Fibroblast of the aortic adventitia (primary cell): ENCODE data around the gene FIG4. TPM values are rescaled to one million over a fixed set of nuclear protein-coding genes. Genes with fewer than 3 reads are reported as not detected.

Source experiments
- DNase-seq: peaks from one replicate; pipeline ENCODE4 v3.0.0-alpha.2; 2010; ENCODE audit warnings: low read depth
- H3K4me3 ChIP-seq: 2 replicates; pipeline ENCODE4 v1.5.1; 2011; ENCODE audit warnings: low read depth, mild to moderate bottlenecking, control low read depth, low read length, moderate library complexity
- CTCF ChIP-seq: IDR thresholded peaks from 2 replicates; pipeline ENCODE4 v1.5.1; 2011; ENCODE audit warnings: mild to moderate bottlenecking, low read length, control low read depth, inconsistent platforms; ENCODE audit not compliant: insufficient read depth
- total RNA-seq: library from RNA; depleted of rRNA; stranded (reverse); fragments of >200 nt; gene quantifications from 2 replicates; pipeline ENCODE4 v1.2.3, GENCODE V29; 2012; ENCODE audit warnings: low replicate concordance

Gene FIG4
- total RNA-seq, 1 donor: 28.0 TPM

- TF ChIP-seq CTCF: no peak
- no peak overlapping the region for H3K4me3 ChIP-seq
- no peak for DNase-seq
Measured at GRCh38 chr6:109834595-109835437, 143.7 kb downstream of the FIG4 start.

DNA sequence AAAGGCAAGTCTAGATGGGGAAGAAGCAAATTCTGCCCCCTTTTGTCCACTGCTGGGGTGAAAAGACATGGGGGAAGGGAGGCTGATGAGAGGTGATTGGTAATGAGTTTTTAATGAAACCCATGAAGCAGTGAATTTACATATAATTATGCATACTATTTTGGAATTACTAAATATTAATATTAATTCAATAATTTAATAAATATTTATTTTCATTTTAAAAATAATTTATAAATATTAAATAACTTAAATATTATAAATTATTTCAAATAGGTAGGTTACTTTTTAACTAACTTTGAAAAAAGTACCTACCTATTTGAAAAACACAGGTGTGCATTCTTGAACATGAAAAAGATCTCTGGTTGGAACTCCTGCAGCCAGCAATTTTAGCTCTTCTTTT is 148.9 kb downstream of the FIG4 start:
- DNase-seq: no peak
- H3K4me3 ChIP-seq: no peak overlapping the region
- no peak for TF ChIP-seq CTCF

DNA sequence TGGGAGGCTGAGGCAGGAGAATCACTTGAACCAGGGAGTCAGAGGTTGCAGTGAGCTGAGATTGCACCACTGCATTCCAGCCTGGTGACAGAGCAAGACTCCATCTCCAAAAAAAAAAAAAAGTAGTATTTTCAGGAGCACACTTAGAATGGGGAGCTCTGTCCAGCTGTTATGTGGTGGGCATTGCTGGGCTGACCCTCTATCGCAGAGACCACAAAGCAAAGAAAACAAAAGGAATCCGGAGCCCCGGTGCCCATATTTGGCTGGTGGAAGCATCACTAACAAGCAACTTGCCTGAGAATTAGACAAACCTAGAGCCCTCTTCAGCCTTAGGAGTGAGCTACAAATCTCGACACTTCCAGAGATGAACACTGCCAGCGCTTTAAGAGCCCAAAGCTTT is 149.7 kb downstream of the FIG4 start:
- no peak for TF ChIP-seq CTCF
- no peak for DNase-seq
- no peak overlapping the region for H3K4me3 ChIP-seq

DNA sequence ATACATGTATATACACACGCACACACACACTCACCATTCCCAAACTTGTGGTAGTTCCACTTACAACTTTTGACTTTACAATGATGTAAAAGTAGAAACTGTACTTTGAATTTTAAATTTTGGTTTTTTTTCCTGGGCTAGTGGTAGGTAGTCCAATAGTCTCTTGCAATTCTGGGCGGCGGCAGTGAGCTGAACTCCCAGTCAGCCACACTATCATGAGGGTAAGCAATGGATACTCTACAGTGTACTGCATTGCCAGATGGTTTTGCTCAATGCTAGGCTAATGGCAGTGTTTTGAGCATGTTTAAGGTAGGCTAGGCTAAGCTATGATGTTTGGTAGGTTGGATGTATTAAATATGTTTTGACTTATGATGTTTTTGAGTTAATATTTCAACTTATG is 150.8 kb downstream of the FIG4 start:
- DNase-seq: no peak
- TF ChIP-seq CTCF: no peak
- H3K4me3 ChIP-seq: no peak overlapping the region

DNA sequence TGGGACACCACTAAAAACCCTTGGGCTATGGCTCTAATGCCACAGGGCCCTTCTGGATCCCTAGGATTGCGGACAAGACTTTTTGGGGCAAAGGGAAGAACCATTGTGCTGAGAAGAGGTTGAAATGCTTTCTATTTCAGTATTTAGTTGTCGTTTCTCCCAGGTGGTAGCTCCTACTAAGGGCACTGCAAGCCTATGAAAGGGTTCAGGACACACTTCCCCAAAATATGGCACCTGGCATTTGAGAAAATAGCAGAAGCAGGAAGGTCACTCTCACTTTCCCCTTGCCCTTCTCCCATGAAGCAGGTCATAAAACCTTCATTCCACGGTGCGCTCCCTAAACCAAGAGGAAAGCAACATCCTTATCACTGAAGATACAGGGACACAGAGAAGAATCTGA is 161.6 kb downstream of the FIG4 start:
- no peak for TF ChIP-seq CTCF
- DNase-seq: no peak

DNA sequence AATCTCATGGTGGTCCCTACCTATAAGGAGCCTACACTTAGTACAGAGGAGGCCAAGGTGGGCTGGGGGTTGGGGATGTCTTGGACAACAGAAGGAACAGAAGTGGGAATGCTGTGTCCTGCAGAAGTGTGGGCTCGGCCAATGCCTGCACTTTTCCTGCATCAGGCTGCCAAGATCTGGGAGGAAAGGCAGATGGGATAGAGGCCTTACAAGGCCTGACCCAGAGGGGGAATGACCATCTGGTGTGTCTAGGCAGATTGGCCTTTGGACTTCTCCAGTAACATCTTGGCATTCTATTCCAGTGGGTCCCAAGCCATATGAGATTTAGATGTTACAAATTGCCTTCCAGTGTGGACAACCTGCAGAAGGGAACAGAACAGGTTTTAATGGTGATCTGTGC is 162.3 kb downstream of the FIG4 start:
- H3K4me3 ChIP-seq: no peak overlapping the region
- TF ChIP-seq CTCF: no peak
- no peak for DNase-seq

More for the DNA sequence above, 161.6 kb downstream of the FIG4 start:
- H3K4me3 ChIP-seq: no peak overlapping the region

- TF ChIP-seq CTCF: no peak
- DNase-seq: no peak
- no peak overlapping the region for H3K4me3 ChIP-seq
Measured at GRCh38 chr6:109853951-109854350, 162.9 kb downstream of the FIG4 start.
